Sigmoid colon (tissue), 4 donors: ENCODE data around the gene COLEC11.

Experiments used
- EP300 ChIP-seq, 4 donors: sonication (generic); formaldehyde crosslinking; IDR thresholded peaks; one replicate each; pipeline ENCODE4 v1.6.1; 2017; ENCODE audit warnings: antibody characterized with exemption in 4 of 4
- POLR2A ChIP-seq, 2 donors: fragments of 450-650 bp; IDR thresholded peaks; one replicate each; pipeline ENCODE4 v1.6.1; 2016; ENCODE audit warnings: antibody characterized with exemption in 2 of 2, mild to moderate bottlenecking in 2 of 2, moderate library complexity in 2 of 2

- TF ChIP-seq POLR2A (IDR thresholded peaks at IDR 0.05) (no peak), EP300 (IDR thresholded peaks at IDR 0.05) (no peak)
Observed at GRCh38 chr2:3682811-3683210, 87.9 kb downstream of the COLEC11 start.
